CD14-positive monocyte (primary cell): ENCODE data around the gene SGCD. TPM values are rescaled to one million over a fixed set of nuclear protein-coding genes. Genes with fewer than 3 reads are reported as not detected.

Experiments
- DNase-seq, 3 donors: peaks; one replicate each; pipeline ENCODE4 v3.0.0-alpha.2; 2011 to 2022
- H2AFZ ChIP-seq: 2 replicates; pipeline ENCODE4 v1.6.0; 2012; ENCODE audit warnings: mild to moderate bottlenecking, low read depth, low read length, inconsistent platforms; ENCODE audit not compliant: insufficient read depth, poor library complexity, severe bottlenecking
- H3K27ac ChIP-seq, 2 donors: 1 replicate in 1 of 2; 2 replicates in 1 of 2; pipeline ENCODE4 v1.5.1; 2012 to 2013; ENCODE audit warnings: low read length in 2 of 2, control low read depth in 1 of 2, inconsistent platforms in 1 of 2, low read depth in 1 of 2, mild to moderate bottlenecking in 1 of 2
- H3K27me3 ChIP-seq, 2 donors: one replicate each; pipeline versions ENCODE4 v1.6.0 to v1.6.1; 2011 to 2013; ENCODE audit warnings: low read length in 2 of 2; ENCODE audit not compliant: control insufficient read depth in 2 of 2, insufficient read depth in 2 of 2
- H3K36me3 ChIP-seq, 2 donors: replicated peaks in 1 of 2; 1 replicate in 1 of 2; 2 replicates in 1 of 2; pipeline versions ENCODE4 v1.5.1 to v1.6.1; 2012 to 2013; ENCODE audit warnings: low read length in 2 of 2, control low read depth in 1 of 2, inconsistent platforms in 1 of 2, mild to moderate bottlenecking in 1 of 2; ENCODE audit not compliant: insufficient read depth in 2 of 2, control insufficient read depth in 1 of 2
- H3K4me1 ChIP-seq, 2 donors: 1 replicate in 1 of 2; 2 replicates in 1 of 2; pipeline versions ENCODE4 v1.5.1 to v1.6.1; 2012 to 2013; ENCODE audit warnings: low read length in 2 of 2, control low read depth in 1 of 2, inconsistent platforms in 1 of 2, mild to moderate bottlenecking in 1 of 2, moderate library complexity in 1 of 2; ENCODE audit not compliant: insufficient read depth in 2 of 2, control insufficient read depth in 1 of 2
- H3K4me2 ChIP-seq: replicated peaks from 2 replicates; pipeline ENCODE3; 2012; ENCODE audit warnings: low read length, moderate library complexity, mild to moderate bottlenecking; ENCODE audit not compliant: poor library complexity, severe bottlenecking; ENCODE audit errors: extremely low read depth
- H3K4me3 ChIP-seq, 3 experiments: fragments of 200-600 bp in 1 of 3; sonication (generic) in 1 of 3; replicated peaks in 1 of 3; 1 replicate in 2 of 3; 2 replicates in 1 of 3; pipeline ENCODE4 v1.5.1; 2011 to 2013; ENCODE audit warnings: low read length in 3 of 3, mild to moderate bottlenecking in 3 of 3, control low read depth in 2 of 3, low read depth in 2 of 3, inconsistent platforms in 1 of 3, moderate library complexity in 1 of 3
- H3K79me2 ChIP-seq: 2 replicates; pipeline ENCODE4 v1.6.0; 2012; ENCODE audit warnings: mild to moderate bottlenecking, control low read depth, inconsistent platforms, low read length, moderate library complexity; ENCODE audit not compliant: insufficient read depth
- H3K9ac ChIP-seq: 2 replicates; pipeline ENCODE4 v1.6.0; 2017; ENCODE audit warnings: low read length, mild to moderate bottlenecking; ENCODE audit not compliant: insufficient read depth, poor library complexity, severe bottlenecking
- H3K9me3 ChIP-seq, 2 donors: replicated peaks in 1 of 2; 1 replicate in 1 of 2; 2 replicates in 1 of 2; pipeline versions ENCODE4 v1.5.1 to v1.6.1; 2012 to 2013; ENCODE audit warnings: low read length in 2 of 2, control low read depth in 1 of 2; ENCODE audit not compliant: control insufficient read depth in 1 of 2, insufficient read depth in 1 of 2
- H4K20me1 ChIP-seq: 2 replicates; pipeline ENCODE4 v1.6.0; 2012; ENCODE audit warnings: mild to moderate bottlenecking, low read length, control low read depth, moderate library complexity; ENCODE audit not compliant: insufficient read depth
- H3K27ac Mint-ChIP-seq, 7 donors: one replicate each; pipeline ENCODE4 v1.8.0; 2020; ENCODE audit warnings: mild to moderate bottlenecking in 7 of 7, mixed read lengths in 7 of 7, moderate library complexity in 6 of 7, inconsistent platforms in 2 of 7
- H3K27me3 Mint-ChIP-seq, 3 donors: one replicate each; pipeline ENCODE4 v1.8.0; 2021 to 2022; ENCODE audit warnings: low read depth in 3 of 3, mild to moderate bottlenecking in 3 of 3, mixed read lengths in 3 of 3, moderate library complexity in 3 of 3, inconsistent platforms in 1 of 3
- H3K36me3 Mint-ChIP-seq, 2 donors: one replicate each; pipeline ENCODE4 v1.8.0; 2020; ENCODE audit warnings: mixed read lengths in 2 of 2, inconsistent platforms in 1 of 2, mild to moderate bottlenecking in 1 of 2
- H3K4me1 Mint-ChIP-seq: one replicate; pipeline ENCODE4 v1.8.0; 2020; ENCODE audit warnings: mild to moderate bottlenecking, mixed read lengths
- H3K4me3 Mint-ChIP-seq, 2 donors: one replicate each; pipeline ENCODE4 v1.8.0; 2020; ENCODE audit warnings: mild to moderate bottlenecking in 2 of 2, mixed read lengths in 2 of 2, moderate library complexity in 1 of 2
- H3K9me3 Mint-ChIP-seq, 7 donors: one replicate each; pipeline ENCODE4 v1.8.0; 2020 to 2022; ENCODE audit warnings: mixed read lengths in 7 of 7, mild to moderate bottlenecking in 6 of 7, moderate library complexity in 6 of 7, inconsistent platforms in 2 of 7
- WGBS: methylation state at CpG from one replicate; pipeline ENCODE4 v1.1.5; 2013; ENCODE audit warnings: missing lambda C conversion rate; ENCODE audit not compliant: insufficient coverage; 5-methylcytosine and 5-hydroxymethylcytosine counted together
- intact Hi-C, 2 donors: fragments of 100-400 bp; cut with micrococcal nuclease; formaldehyde crosslinking; loops; one replicate each; pipeline versions ENCODE4 v1.15.0 to v1.15.1; 2023
- polyA plus RNA-seq, 3 donors: library from polyadenylated mRNA; depleted of rRNA in 1 of 3; unstranded in 2 of 3; stranded (reverse) in 1 of 3; fragments of 300-500 nt in 2 of 3; fragments of >200 nt in 1 of 3; fragmentation: Illumina TruSeq in 2 of 3; gene quantifications; 1 replicate in 2 of 3; 2 replicates in 1 of 3; pipeline ENCODE4 v1.2.3, GENCODE V29; 2012 to 2021
- TF ChIP-seq, protein P1 (sequence below): fragments of 200-600 bp; IDR thresholded peaks from one replicate; pipeline ENCODE4 v1.8.0; 2022; ENCODE audit warnings: antibody characterized with exemption, mild to moderate bottlenecking

Gene SGCD
- polyA plus RNA-seq, 3 donors, result not detected

DNA sequence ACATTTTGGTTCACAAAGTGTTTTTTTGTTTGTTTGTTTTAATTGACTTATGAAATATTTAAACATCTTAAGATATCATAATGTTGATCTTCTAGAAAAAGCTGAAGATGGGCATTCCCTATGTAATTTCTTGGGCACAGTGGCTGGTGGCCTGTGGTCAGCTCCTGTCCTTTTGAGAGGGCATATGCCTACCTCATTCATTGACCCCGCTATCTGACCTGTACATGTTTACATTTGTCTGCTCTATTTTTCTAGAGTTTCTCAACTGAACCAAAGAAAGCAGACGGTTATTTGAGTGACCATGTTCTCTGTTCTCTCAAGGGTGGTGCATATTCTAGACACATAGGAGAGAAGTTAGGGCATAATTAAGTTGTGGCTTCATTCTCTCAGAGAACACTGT, 5.3 kb downstream of the SGCD start:
- no peaks in the 10 kb centered on the region for H3K4me1 Mint-ChIP-seq
- TF ChIP-seq, protein P1, sequence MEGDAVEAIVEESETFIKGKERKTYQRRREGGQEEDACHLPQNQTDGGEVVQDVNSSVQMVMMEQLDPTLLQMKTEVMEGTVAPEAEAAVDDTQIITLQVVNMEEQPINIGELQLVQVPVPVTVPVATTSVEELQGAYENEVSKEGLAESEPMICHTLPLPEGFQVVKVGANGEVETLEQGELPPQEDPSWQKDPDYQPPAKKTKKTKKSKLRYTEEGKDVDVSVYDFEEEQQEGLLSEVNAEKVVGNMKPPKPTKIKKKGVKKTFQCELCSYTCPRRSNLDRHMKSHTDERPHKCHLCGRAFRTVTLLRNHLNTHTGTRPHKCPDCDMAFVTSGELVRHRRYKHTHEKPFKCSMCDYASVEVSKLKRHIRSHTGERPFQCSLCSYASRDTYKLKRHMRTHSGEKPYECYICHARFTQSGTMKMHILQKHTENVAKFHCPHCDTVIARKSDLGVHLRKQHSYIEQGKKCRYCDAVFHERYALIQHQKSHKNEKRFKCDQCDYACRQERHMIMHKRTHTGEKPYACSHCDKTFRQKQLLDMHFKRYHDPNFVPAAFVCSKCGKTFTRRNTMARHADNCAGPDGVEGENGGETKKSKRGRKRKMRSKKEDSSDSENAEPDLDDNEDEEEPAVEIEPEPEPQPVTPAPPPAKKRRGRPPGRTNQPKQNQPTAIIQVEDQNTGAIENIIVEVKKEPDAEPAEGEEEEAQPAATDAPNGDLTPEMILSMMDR, result no peak
- Histone ChIP-seq H3K79me2 (no peaks in the 10 kb centered on the region), H3K4me2 (no peak overlapping the region), H3K4me1 (no peaks in the 10 kb centered on the region), H3K4me3 (no peak overlapping the region), H3K27me3 (no peaks in the 10 kb centered on the region), H3K27ac (no peak overlapping the region), H3K9ac (no peak overlapping the region), H2AFZ (no peak overlapping the region), H3K9me3 (peaks cover 3 to 5% of the 10 kb centered on the region in 2 donors), H4K20me1 (no peaks in the 10 kb centered on the region), H3K36me3 (no peaks in the 10 kb centered on the region)
- DNase-seq, result no peak
- H3K36me3 Mint-ChIP-seq, result no peaks in the 10 kb centered on the region
- peaks cover 0 to 7% (median 2%) of the 10 kb centered on the region in 7 donors for H3K9me3 Mint-ChIP-seq
- H3K27ac Mint-ChIP-seq, result no peak overlapping the region
- peaks cover 0 to 3% (median 0%) of the 10 kb centered on the region in 3 donors for H3K27me3 Mint-ChIP-seq
- WGBS, result 75% methylated on average over 1 of the region's 2 CpGs
- intact Hi-C loops, result no loop called here
- no peak overlapping the region for H3K4me3 Mint-ChIP-seq

DNA sequence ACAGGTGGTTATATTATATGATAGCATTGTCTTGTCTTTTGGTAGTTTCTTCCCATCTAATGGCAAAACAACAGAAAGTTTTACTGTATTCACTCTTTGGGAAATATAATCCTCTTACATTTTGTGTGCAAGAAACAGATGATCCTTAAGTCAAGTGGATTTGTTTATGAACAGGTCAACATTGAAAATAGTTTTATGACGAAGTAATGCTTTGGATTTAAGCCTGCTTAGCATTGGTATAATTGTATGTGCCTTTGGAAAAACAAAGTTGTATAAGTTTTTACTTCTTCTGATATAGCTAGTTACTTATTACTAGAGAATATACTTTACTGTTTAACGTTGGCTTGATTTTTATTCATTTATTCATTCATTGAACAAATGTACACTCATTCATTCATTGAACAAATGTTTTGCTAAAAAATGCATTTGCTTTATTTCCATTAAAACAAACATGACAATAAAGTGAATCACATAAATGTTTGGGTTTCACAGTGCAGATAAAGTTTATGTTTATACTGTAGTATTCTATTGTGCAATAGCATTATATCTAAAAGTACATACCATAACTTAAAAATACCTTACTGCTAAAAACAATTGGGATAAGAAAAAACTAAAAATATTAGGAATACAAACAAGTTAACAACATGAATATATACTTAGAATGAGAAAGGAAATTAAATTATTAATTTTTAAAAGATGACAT, 12.3 kb downstream of the SGCD start:
- TF ChIP-seq, protein P1, result no peak
- Histone ChIP-seq H3K27ac (no peak overlapping the region), H3K9ac (no peak overlapping the region), H3K4me3 (no peak overlapping the region), H3K9me3 (no peaks in the 10 kb centered on the region), H3K4me2 (no peak overlapping the region), H2AFZ (no peak overlapping the region), H3K79me2 (no peaks in the 10 kb centered on the region), H3K36me3 (no peaks in the 10 kb centered on the region), H3K27me3 (no peaks in the 10 kb centered on the region), H3K4me1 (no peaks in the 10 kb centered on the region), H4K20me1 (no peaks in the 10 kb centered on the region)
- DNase-seq, result no peak
- no peaks in the 10 kb centered on the region for H3K4me1 Mint-ChIP-seq
- peaks cover 0 to 5% (median 2%) of the 10 kb centered on the region in 7 donors for H3K9me3 Mint-ChIP-seq
- H3K27me3 Mint-ChIP-seq, result peaks cover 0 to 3% (median under 1%) of the 10 kb centered on the region in 3 donors
- intact Hi-C loops, result no loop called here
- no CpG with 5 or more reads among the region's 2 CpGs for WGBS
- no peaks in the 10 kb centered on the region for H3K36me3 Mint-ChIP-seq
- no peak overlapping the region for H3K27ac Mint-ChIP-seq
- H3K4me3 Mint-ChIP-seq, result no peak overlapping the region
